Loucy (cell line): ENCODE measurements around the gene SH3BP4.

ENCODE experiments used
- H2AFZ ChIP-seq: fragments of 200-600 bp; sonication (generic); 2 replicates; pipeline ENCODE4 v1.6.0; 2016; ENCODE audit warnings: antibody characterized with exemption, mild to moderate bottlenecking, low read length, moderate library complexity
- H3F3A ChIP-seq: fragments of 200-600 bp; 2 replicates; pipeline ENCODE4 v1.6.0; 2016; ENCODE audit warnings: antibody characterized with exemption, low read depth, mild to moderate bottlenecking
- H3K27me3 ChIP-seq: fragments of 200-600 bp; sonication (generic); 2 replicates; pipeline ENCODE4 v1.6.1; 2014; ENCODE audit warnings: low read length, mild to moderate bottlenecking; ENCODE audit not compliant: insufficient read depth, poor library complexity, severe bottlenecking
- H3K36me3 ChIP-seq: fragments of 200-600 bp; sonication (generic); 2 replicates; pipeline ENCODE4 v1.6.1; 2016; ENCODE audit warnings: low read length; ENCODE audit not compliant: insufficient read depth
- H3K4me1 ChIP-seq: fragments of 200-600 bp; sonication (generic); 2 replicates; pipeline ENCODE4 v1.5.1; 2014; ENCODE audit warnings: low read length, mild to moderate bottlenecking; ENCODE audit not compliant: insufficient read depth, poor library complexity, severe bottlenecking
- H3K4me2 ChIP-seq: fragments of 200-600 bp; sonication (generic); 2 replicates; pipeline ENCODE4 v1.6.0; 2014; ENCODE audit warnings: antibody characterized with exemption, low read length, low read depth, mild to moderate bottlenecking; ENCODE audit not compliant: poor library complexity, severe bottlenecking
- H3K4me3 ChIP-seq: fragments of 200-600 bp; sonication (generic); 2 replicates; pipeline ENCODE4 v1.5.1; 2014; ENCODE audit warnings: low read length, mild to moderate bottlenecking, mixed read lengths; ENCODE audit not compliant: poor library complexity, severe bottlenecking
- H3K79me2 ChIP-seq: fragments of 200-600 bp; sonication (generic); 2 replicates; pipeline ENCODE4 v1.6.1; 2014; ENCODE audit warnings: low read length; ENCODE audit not compliant: insufficient read depth
- H3K9ac ChIP-seq: fragments of 200-600 bp; sonication (generic); 2 replicates; pipeline ENCODE4 v1.6.0; 2014; ENCODE audit warnings: mild to moderate bottlenecking, low read depth, low read length, moderate library complexity; ENCODE audit not compliant: poor library complexity, severe bottlenecking
- H3K9me2 ChIP-seq: fragments of 200-600 bp; sonication (generic); replicated peaks from 2 replicates; pipeline ENCODE4 v1.6.1; 2016; ENCODE audit warnings: low read depth, low read length, mixed read lengths
- H3K9me3 ChIP-seq: fragments of 200-600 bp; sonication (generic); 2 replicates; pipeline ENCODE4 v1.6.1; 2014; ENCODE audit warnings: mild to moderate bottlenecking, antibody characterized with exemption, low read length, low read depth; ENCODE audit not compliant: insufficient read depth
- H4K20me1 ChIP-seq: fragments of 200-600 bp; sonication (generic); 2 replicates; pipeline ENCODE4 v1.6.0; 2014; ENCODE audit warnings: antibody characterized with exemption, low read length, mild to moderate bottlenecking; ENCODE audit not compliant: insufficient read depth, poor library complexity, severe bottlenecking
- EZH2phosphoT487 ChIP-seq: fragments of 200-600 bp; IDR thresholded peaks from 2 replicates; pipeline ENCODE4 v1.6.1; 2018; ENCODE audit warnings: antibody characterized with exemption, mild to moderate bottlenecking, moderate library complexity, borderline replicate concordance
- TF ChIP-seq, protein P1 (sequence below): fragments of 200-600 bp; sonication (generic); conservative IDR thresholded peaks from 2 replicates; pipeline ENCODE4 v1.5.1; 2014; ENCODE audit warnings: mild to moderate bottlenecking, antibody characterized with exemption, low read length

SH3BP4 gene, protein sequence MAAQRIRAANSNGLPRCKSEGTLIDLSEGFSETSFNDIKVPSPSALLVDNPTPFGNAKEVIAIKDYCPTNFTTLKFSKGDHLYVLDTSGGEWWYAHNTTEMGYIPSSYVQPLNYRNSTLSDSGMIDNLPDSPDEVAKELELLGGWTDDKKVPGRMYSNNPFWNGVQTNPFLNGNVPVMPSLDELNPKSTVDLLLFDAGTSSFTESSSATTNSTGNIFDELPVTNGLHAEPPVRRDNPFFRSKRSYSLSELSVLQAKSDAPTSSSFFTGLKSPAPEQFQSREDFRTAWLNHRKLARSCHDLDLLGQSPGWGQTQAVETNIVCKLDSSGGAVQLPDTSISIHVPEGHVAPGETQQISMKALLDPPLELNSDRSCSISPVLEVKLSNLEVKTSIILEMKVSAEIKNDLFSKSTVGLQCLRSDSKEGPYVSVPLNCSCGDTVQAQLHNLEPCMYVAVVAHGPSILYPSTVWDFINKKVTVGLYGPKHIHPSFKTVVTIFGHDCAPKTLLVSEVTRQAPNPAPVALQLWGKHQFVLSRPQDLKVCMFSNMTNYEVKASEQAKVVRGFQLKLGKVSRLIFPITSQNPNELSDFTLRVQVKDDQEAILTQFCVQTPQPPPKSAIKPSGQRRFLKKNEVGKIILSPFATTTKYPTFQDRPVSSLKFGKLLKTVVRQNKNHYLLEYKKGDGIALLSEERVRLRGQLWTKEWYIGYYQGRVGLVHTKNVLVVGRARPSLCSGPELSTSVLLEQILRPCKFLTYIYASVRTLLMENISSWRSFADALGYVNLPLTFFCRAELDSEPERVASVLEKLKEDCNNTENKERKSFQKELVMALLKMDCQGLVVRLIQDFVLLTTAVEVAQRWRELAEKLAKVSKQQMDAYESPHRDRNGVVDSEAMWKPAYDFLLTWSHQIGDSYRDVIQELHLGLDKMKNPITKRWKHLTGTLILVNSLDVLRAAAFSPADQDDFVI

GRCh38 chr2:234951664-234952269 is at the start of gene SH3BP4:
Gene SH3BP4, plus strand, starts transcription at chr2:234952017. Its CDS starts 82,986 bp downstream, at chr2:235035003.
- no peaks in the 10 kb centered on the region for H3K79me2 ChIP-seq

GRCh38 chr2:234904785-234905184 is 47.0 kb upstream of the SH3BP4 start:
- no peak overlapping the region for H3K9ac ChIP-seq
- no peaks in the 10 kb centered on the region for H3F3A ChIP-seq
- no peak overlapping the region for H3K4me2 ChIP-seq
- H3K4me3 ChIP-seq: no peak overlapping the region
- H3K4me1 ChIP-seq: no peaks in the 10 kb centered on the region
- TF ChIP-seq EZH2phosphoT487: no peak
- TF ChIP-seq, protein P1, sequence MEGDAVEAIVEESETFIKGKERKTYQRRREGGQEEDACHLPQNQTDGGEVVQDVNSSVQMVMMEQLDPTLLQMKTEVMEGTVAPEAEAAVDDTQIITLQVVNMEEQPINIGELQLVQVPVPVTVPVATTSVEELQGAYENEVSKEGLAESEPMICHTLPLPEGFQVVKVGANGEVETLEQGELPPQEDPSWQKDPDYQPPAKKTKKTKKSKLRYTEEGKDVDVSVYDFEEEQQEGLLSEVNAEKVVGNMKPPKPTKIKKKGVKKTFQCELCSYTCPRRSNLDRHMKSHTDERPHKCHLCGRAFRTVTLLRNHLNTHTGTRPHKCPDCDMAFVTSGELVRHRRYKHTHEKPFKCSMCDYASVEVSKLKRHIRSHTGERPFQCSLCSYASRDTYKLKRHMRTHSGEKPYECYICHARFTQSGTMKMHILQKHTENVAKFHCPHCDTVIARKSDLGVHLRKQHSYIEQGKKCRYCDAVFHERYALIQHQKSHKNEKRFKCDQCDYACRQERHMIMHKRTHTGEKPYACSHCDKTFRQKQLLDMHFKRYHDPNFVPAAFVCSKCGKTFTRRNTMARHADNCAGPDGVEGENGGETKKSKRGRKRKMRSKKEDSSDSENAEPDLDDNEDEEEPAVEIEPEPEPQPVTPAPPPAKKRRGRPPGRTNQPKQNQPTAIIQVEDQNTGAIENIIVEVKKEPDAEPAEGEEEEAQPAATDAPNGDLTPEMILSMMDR: no peak
- H3K9me3 ChIP-seq: no peaks in the 10 kb centered on the region
- H3K36me3 ChIP-seq: no peaks in the 10 kb centered on the region
- H2AFZ ChIP-seq: no peak overlapping the region
- no peaks in the 10 kb centered on the region for H3K79me2 ChIP-seq
- no peaks in the 10 kb centered on the region for H4K20me1 ChIP-seq
- H3K9me2 ChIP-seq: no peaks in the 10 kb centered on the region
- no peaks in the 10 kb centered on the region for H3K27me3 ChIP-seq

More at GRCh38 chr2:234951664-234952269, at the start of gene SH3BP4:
- Histone ChIP-seq H3K9me2 (no peaks in the 10 kb centered on the region), H2AFZ (no peak within 1 kb of the TSS), H3K36me3 (no peaks in the 10 kb centered on the region), H3K4me2 (no peak within 1 kb of the TSS), H3K27me3 (no peaks in the 10 kb centered on the region), H3K4me1 (no peaks in the 10 kb centered on the region), H3K4me3 (no peak within 1 kb of the TSS), H3K9me3 (no peaks in the 10 kb centered on the region), H3F3A (no peaks in the 10 kb centered on the region), H4K20me1 (no peaks in the 10 kb centered on the region), H3K9ac (no peak within 1 kb of the TSS)
- TF ChIP-seq EZH2phosphoT487: no peak
- TF ChIP-seq, protein P1: no peak

- no peaks in the 10 kb centered on the region for H3K9me2 ChIP-seq
- no peaks in the 10 kb centered on the region for H3K36me3 ChIP-seq
- H3K4me3 ChIP-seq: no peak overlapping the region
- H3K9me3 ChIP-seq: no peaks in the 10 kb centered on the region
- no peaks in the 10 kb centered on the region for H4K20me1 ChIP-seq
- no peaks in the 10 kb centered on the region for H3K79me2 ChIP-seq
- no peaks in the 10 kb centered on the region for H3K4me1 ChIP-seq
- H3K4me2 ChIP-seq: no peak overlapping the region
- H3K27me3 ChIP-seq: no peaks in the 10 kb centered on the region
- no peak overlapping the region for H2AFZ ChIP-seq
- H3F3A ChIP-seq: no peaks in the 10 kb centered on the region
- no peak overlapping the region for H3K9ac ChIP-seq
- TF ChIP-seq EZH2phosphoT487: no peak
- TF ChIP-seq, protein P1: no peak
Measured at GRCh38 chr2:234905547-234906265, 46.1 kb upstream of the SH3BP4 start.
